ENCODE measurements around the gene DIS3L2. TPM values are rescaled to one million over a fixed set of nuclear protein-coding genes. Genes with fewer than 3 reads are reported as not detected.

The DIS3L2 gene
- total RNA-seq, 4 donors from 2014 or later, result 22.2 to 31.6 (median 27.8) TPM

- TF ChIP-seq CTCF (IDR thresholded peaks at IDR 0.05), result no peak
- DNase-seq (ENCODE audit: low spot score) (no peak), ATAC-seq (ENCODE audit: low FRiP score) (no peak)
Observed at GRCh38 chr2:232250246-232251175, 289.0 kb downstream of the DIS3L2 start.

- no peak for TF ChIP-seq CTCF (IDR thresholded peaks at IDR 0.05)
- DNase-seq (ENCODE audit: low spot score), result no peak
- no peak for ATAC-seq (ENCODE audit: low FRiP score)
Observed at GRCh38 chr2:232255033-232255432, 293.5 kb downstream of the DIS3L2 start.

GRCh38 chr2:232260075-232260474 is 298.6 kb downstream of the DIS3L2 start:
- ATAC-seq (ENCODE audit: low FRiP score) (no peak), DNase-seq (ENCODE audit: low spot score) (no peak)
- TF ChIP-seq CTCF (IDR thresholded peaks at IDR 0.05), result no peak

- TF ChIP-seq CTCF (IDR thresholded peaks at IDR 0.05), result no peak
- DNase-seq (ENCODE audit: low spot score), result no peak
- no peak for ATAC-seq (ENCODE audit: low FRiP score)
Observed at GRCh38 chr2:232261776-232262175, 300.3 kb downstream of the DIS3L2 start.

GRCh38 chr2:232263295-232263694 is 301.8 kb downstream of the DIS3L2 start:
- no peak for TF ChIP-seq CTCF (IDR thresholded peaks at IDR 0.05)
- DNase-seq (ENCODE audit: low spot score), result no peak
- no peak for ATAC-seq (ENCODE audit: low FRiP score)

- ATAC-seq (ENCODE audit: low FRiP score) (no peak), DNase-seq (ENCODE audit: low spot score) (no peak)
- TF ChIP-seq CTCF (IDR thresholded peaks at IDR 0.05), result no peak
Observed at GRCh38 chr2:232264081-232264480, 302.6 kb downstream of the DIS3L2 start.

GRCh38 chr2:232265329-232265728 is 303.8 kb downstream of the DIS3L2 start:
- no peak for DNase-seq (ENCODE audit: low spot score)
- TF ChIP-seq CTCF (IDR thresholded peaks at IDR 0.05), result no peak

More at GRCh38 chr2:232265329-232265728, 303.8 kb downstream of the DIS3L2 start:
- no peak for ATAC-seq (ENCODE audit: low FRiP score)

Measured in omental fat pad (tissue), 4 donors.